Hematopoietic multipotent progenitor cell treated with erythropoietin and hydrocortisone succinate and interleukin-3 and kit ligand, for 6 days (in vitro differentiated cells): ENCODE data around the gene CDC42SE2.
"Not testable (repeated sequence)": the region's sequence is repeated elsewhere in the genome, so short reads cannot be mapped to it uniquely, and the experiment has no call there.

Source experiments
- DNase-seq: peaks from one replicate; pipeline ENCODE4 v3.0.0-alpha.2; 2015

Gene CDC42SE2

GRCh38 chr5:131328536-131329285 lies 64.9 kb downstream of the CDC42SE2 start:
- no peak for DNase-seq

- DNase-seq: no peak
Observed at GRCh38 chr5:131329286-131329560, 65.4 kb downstream of the CDC42SE2 start.

- no peak for DNase-seq
Observed at GRCh38 chr5:131330031-131330430, 66.2 kb downstream of the CDC42SE2 start.

- not testable (repeated sequence) for DNase-seq
Observed at GRCh38 chr5:131335756-131336155, 71.9 kb downstream of the CDC42SE2 start.

GRCh38 chr5:131336801-131337200 lies 72.9 kb downstream of the CDC42SE2 start:
- not testable (repeated sequence) for DNase-seq

- DNase-seq: not testable (repeated sequence)
Observed at GRCh38 chr5:131337240-131338050, 73.6 kb downstream of the CDC42SE2 start.

GRCh38 chr5:131338051-131338453 lies 74.2 kb downstream of the CDC42SE2 start:
- DNase-seq: no peak

- DNase-seq: not testable (repeated sequence)
Observed at GRCh38 chr5:131344288-131344687, 80.4 kb downstream of the CDC42SE2 start.

- DNase-seq: not testable (repeated sequence)
Observed at GRCh38 chr5:131346204-131346603, 82.4 kb downstream of the CDC42SE2 start.

GRCh38 chr5:131353991-131354390 lies 90.1 kb downstream of the CDC42SE2 start:
- DNase-seq: no peak

GRCh38 chr5:131355971-131356528 lies 92.2 kb downstream of the CDC42SE2 start:
- no peak for DNase-seq

GRCh38 chr5:131356619-131357018 lies 92.8 kb downstream of the CDC42SE2 start:
- DNase-seq: no peak

- peak; percentile 59 for DNase-seq
Observed at GRCh38 chr5:131357739-131358561, 94.1 kb downstream of the CDC42SE2 start.

- DNase-seq: no peak
Observed at GRCh38 chr5:131361677-131362315, 97.9 kb downstream of the CDC42SE2 start.

- no peak for DNase-seq
Observed at GRCh38 chr5:131363811-131364506, 100.1 kb downstream of the CDC42SE2 start.

GRCh38 chr5:131364507-131365050 lies 100.7 kb downstream of the CDC42SE2 start:
- DNase-seq: no peak

GRCh38 chr5:131366428-131366827 lies 102.6 kb downstream of the CDC42SE2 start:
- DNase-seq: no peak

GRCh38 chr5:131367219-131367860 lies 103.5 kb downstream of the CDC42SE2 start:
- DNase-seq: no peak

- DNase-seq: no peak
Observed at GRCh38 chr5:131368866-131369265, 105.0 kb downstream of the CDC42SE2 start.

- DNase-seq: no peak
Observed at GRCh38 chr5:131369558-131369957, 105.7 kb downstream of the CDC42SE2 start.

GRCh38 chr5:131371835-131372234 lies 108.0 kb downstream of the CDC42SE2 start:
- no peak for DNase-seq
